DMS 273 treated with DMSO at 0.1 percent for 48 hours (cell line): ENCODE measurements around the gene GPC6.

Experiments used
- DNase-seq: peaks from one replicate; lab custom pipeline; 2025; lab: John Stamatoyannopoulos, UW

GPC6 gene

DNA sequence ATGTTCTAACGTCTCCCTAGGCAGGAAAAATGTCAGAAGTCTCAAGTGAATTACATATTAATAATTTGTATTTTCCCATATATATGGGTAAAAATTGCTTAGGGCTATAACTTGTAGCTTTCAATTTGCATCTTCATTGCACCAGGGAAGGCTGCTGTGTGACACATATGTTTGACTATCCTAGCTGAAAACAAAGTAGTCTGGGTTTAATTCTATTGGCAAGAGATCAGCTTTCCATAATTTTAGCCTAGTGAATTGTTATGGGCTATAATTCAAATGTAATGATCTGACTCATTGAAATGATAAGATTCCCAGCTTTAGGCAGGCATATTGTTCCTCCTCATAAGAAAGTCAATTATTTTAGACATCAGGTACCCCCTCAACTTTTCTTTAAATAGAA, 699.8 kb downstream of the GPC6 start:
- no peak for DNase-seq

DNA sequence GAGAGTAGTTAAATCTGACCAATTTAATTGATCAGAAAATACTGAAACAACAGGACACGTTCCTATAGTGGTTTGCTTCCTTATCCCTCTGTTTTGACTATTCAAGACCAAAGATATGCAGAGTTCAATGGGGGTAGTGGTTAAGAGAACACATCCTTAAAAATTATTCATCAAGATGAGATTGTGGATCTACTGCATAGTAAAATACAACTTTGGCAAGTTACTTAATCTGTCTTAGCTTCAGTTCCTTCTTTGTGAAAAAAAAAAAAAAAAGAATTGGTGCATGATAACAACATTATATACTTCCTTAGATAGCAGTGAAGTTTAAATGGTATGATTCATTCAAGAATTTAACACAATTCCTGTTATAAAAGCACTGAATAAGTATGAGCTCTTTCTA, 700.8 kb downstream of the GPC6 start:
- no peak for DNase-seq

DNA sequence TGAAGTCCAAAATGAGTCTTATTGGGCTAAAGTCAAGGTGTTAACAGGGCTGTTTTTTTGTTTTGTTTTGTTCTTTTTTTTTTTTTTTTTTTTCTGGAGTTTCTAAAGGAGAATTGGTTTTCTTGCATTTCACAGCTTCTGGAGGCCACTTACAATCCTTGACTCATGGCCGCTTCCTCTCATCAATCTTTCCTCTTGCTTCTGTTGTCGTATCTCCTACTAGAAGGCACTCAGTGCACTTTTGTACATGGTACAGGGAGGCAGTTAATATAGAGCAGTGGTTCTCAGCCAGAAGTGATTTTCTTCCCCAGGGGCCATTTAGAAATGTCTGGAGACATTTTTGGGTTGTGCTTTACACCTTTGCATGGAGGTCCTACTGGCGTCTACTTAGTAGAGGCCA, 706.3 kb downstream of the GPC6 start:
- no peak for DNase-seq

GRCh38 chr13:93936901-93937300, 710.3 kb downstream of the GPC6 start:
- DNase-seq = no peak

GRCh38 chr13:93941444-93941843, 714.8 kb downstream of the GPC6 start:
- no peak for DNase-seq

- no peak for DNase-seq
Measured at GRCh38 chr13:93942016-93942415, 715.4 kb downstream of the GPC6 start.

- no peak for DNase-seq
Measured at GRCh38 chr13:93945621-93946020, 719.0 kb downstream of the GPC6 start.

DNA sequence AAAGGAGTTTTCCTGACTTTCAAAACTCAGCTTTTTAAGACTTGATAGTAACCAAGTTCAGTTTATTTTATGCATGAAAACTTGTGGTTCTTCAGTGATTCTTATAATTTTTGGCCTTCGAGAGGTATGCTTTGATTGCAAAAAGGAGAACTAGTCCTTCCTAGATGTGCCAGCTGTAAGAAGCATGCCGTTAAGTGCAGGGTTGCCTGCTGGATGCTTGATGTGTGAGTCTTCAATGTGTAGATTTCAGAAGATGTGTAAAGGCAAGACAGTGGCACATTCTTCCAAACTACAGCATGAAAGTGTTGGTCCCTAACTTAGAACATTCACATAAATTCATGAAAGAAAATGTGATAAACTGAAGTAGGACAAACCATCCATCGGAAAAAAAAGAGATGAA, 720.4 kb downstream of the GPC6 start:
- DNase-seq = no peak

DNA sequence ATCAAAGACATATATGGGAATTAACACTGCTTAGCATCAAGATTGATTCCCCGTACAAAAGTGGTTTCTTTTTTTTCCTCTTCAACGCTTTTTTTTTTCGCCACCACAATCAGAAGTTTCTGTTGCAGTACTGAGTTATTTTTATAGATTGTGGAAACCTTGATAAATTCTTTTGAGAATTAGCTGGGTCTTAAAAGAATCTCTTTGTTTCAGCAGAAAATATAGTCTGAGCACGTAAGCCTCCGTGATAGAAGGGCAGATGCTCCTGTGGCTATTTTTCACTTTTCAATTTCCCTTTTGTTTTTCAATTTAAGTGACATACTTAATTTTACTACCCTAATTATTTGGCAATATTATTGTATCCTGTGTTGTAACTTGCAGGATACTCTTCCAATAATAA, 721.0 kb downstream of the GPC6 start:
- no peak for DNase-seq

GRCh38 chr13:93948162-93948922, 721.7 kb downstream of the GPC6 start:
- DNase-seq = no peak

DNA sequence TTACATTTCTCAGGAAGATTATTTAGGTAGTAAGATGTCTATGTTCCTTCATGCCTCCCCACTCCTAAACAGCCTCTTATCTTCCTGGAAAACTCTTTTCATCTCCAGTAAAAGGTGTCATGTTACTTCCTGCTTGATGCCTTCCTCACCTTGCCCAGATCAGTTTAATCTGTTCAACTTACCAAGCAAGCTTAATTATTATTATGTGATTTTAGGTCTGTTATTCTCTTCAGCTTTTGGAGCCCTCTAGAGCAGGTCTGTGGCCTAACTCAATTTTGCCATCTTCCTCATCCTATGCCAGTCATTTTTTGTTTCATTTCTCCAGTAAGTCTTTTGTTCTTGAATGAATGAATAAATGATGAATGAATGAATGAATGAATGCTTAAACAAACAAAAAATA, 724.5 kb downstream of the GPC6 start:
- no peak for DNase-seq

DNA sequence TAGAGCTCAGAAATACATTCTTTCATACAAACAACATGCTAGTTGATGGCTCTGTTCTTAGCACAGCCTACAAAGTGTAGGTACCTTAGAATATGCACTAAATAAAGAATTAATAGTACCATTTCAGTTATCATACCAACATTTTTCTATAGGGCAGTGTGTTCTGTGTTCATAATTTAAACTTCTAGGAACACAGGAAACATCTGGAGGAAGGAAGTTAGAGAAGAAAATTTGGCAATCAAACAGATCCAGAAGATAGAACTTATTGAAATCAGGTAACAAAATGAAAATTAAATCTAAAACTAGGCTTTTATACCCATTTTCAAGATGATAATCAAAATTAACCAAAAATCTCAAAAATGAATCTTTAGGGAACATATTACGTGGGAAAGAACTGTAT, 725.3 kb downstream of the GPC6 start:
- DNase-seq = no peak

DNA sequence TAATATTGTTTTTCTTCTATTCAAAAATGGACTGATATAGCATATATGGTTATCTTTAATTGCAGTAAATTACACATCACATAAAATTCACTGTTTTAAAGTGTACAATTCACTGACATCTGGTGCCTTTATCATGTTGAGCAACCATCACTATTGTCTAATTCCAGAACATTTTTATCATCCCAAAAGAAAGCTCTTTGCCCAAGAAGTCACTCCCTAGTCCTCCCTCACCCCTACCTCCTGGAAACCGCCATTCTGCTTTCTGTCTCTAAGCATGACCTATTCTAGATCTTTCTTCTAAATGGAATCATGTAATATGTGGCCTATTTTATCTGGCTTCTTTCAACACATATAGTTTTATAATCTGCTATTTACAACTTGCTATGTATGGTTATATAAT, 727.2 kb downstream of the GPC6 start:
- no peak for DNase-seq

DNA sequence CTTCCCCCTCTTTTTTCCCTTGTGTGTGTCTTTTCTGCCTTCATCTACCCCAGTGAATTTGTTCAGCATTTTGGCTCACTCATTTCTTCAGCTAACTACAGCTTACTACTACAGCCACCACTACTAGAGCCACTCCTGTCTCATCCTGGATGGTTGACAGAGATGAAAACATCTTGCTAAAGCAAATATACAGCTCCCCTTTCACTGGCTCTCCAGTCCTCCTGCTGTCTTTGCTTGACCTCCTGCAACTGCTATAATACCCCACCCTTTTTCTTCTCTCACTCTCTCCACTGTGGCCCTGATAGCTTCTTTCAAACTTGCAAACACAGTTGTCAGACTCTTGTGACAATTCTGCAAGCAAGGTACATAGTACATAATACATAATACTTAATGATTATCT, 729.3 kb downstream of the GPC6 start:
- DNase-seq = peak; percentile 4

DNA sequence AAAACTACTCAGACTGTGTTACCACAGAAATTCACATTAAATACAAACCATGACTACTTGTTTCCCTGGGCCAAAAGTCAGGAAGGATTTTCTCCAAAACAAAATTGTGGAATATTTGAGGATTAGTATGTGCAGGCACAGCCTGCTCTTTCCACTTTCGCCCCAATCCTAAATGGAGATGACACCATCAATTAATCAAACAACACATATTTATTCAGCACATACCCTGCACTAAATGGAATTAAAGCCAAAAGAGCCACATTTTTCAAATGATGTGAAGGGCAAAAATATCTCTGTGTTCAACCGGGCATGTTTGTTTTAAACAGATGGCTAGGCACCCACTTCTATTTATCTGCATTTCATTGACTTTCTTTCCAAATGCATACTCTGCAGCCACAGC, 729.8 kb downstream of the GPC6 start:
- DNase-seq = no peak

- DNase-seq = no peak
Measured at GRCh38 chr13:93957371-93957770, 730.8 kb downstream of the GPC6 start.

DNA sequence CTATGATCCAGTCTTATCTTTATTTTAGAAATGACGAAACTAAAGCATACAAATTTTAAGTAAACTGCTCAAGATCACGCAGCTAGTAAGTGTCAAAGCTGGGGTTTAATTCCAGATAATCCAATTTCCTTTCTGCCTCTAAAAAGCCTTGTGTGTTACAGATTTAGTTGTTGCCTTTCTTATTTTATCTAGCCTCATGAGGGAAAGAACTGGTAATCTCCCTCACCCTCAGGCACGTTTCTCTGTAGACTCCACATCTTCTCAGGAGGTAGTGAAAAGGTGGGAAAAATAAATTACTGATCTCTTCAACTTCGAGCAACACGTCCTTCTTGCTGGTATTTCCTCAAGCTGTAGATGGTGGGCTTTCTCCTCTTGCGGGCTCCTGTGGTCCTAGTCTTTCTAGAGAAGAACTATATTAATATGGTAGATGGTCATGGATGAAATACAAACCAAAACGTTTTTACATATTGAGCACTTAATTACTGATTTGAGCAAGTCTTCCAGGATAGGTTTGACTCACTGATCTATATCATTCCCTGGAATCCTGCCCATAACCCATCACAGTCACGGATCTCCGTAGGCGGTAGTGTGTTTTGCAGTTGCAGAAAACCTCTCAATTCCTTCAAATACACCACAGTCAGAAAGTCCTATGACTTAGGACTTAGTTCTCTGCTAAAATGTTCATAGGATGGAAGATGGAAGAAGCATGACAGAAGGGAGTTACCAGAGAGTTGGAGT, 733.4 kb downstream of the GPC6 start:
- DNase-seq = no peak

- no peak for DNase-seq
Measured at GRCh38 chr13:93963266-93964145, 736.9 kb downstream of the GPC6 start.

DNA sequence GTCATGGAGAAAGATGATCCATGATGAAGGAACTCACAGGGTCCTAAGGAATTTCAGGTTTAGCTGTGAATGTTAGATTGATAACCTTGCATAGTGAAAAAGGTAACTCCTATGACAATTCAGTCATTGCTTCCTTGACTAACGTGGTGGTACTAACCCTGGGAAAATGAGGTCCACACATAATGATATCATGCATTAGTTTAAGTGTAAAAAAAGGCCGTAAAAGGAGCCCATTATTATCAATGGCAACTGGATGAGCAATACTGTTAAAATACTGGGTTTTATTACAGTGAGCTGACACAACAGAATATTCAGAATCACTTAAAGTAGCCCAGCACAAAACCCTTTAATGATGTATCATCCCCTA, 737.5 kb downstream of the GPC6 start:
- DNase-seq = no peak

GRCh38 chr13:93965587-93965986, 739.0 kb downstream of the GPC6 start:
- DNase-seq = no peak

GRCh38 chr13:93966267-93966936, 739.8 kb downstream of the GPC6 start:
- no peak for DNase-seq

- DNase-seq = no peak
Measured at GRCh38 chr13:93967286-93967685, 740.7 kb downstream of the GPC6 start.
